ENCODE measurements around the gene MRI1. TPM values are rescaled to one million over a fixed set of nuclear protein-coding genes. Genes with fewer than 3 reads are reported as not detected.

Gene MRI1
- total RNA-seq, 4 donors from 2014 or later, result 31.2 to 51.8 (median 42.2) TPM

DNA sequence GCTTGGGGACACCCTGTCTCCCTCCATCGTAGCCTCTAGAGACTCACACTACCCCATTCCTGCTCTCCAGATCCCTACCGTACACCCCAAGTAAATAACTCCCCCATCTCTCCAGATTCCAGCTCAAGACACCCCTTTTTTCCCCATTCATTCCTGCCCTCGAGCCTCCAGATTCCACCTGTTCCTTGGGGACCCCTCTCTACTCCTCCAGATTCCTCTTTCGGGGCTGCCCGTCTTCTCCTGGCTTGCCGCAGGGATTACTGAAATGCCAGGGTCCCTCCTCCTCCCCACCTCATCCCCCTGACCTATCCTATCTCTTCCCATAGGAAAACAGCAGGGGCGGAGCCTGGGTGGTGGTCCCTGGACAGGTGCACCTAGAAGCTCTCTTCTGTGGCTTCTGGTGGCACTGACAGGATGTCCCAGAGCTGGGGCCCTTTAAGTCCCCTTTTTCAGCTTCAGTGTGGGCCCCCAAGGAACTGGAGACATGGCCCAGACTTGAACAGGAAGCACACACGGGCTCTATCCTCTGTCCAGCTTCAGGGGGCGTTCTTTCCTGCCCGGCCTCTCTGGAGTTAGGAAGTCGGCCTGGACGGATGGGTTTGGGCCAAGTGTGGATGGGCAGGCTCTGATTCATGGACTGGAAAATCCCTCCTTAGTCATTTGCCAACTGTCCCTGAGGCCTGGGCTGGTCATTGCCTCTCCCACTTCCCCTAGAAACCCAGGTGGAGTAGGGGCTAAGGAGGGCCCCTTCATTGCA is 32.2 kb downstream of the MRI1 start:
- H3K27ac ChIP-seq, result peak overlapping the region; percentile 73 to 94 (median 92)
- no peaks in the 10 kb centered on the region for H3K9me3 ChIP-seq
- peaks cover 0 to 4% of the 10 kb centered on the region in 2 donors for H3K36me3 ChIP-seq
- WGBS, 2 donors (ENCODE audit: low coverage in 1 of 2), result 1 to 5% methylated on average over 9 to 11 of the region's 12 CpGs
- TF ChIP-seq POLR2AphosphoS5 (IDR thresholded peaks at IDR 0.05) (peak; percentile 68), CTCF (IDR thresholded peaks at IDR 0.05) (peak in 1 of 4 experiments; percentile 43), EP300 (IDR thresholded peaks at IDR 0.05) (no peak), POLR2A (IDR thresholded peaks at IDR 0.05) (no peak)
- H3K4me3 ChIP-seq, result peak overlapping the region; percentile 57 to 87
- H3K4me1 ChIP-seq, result peaks cover 0 to 42% (median 12%) of the 10 kb centered on the region in 3 donors
- peak; percentile 37 for ATAC-seq
- no peaks in the 10 kb centered on the region for H3K27me3 ChIP-seq

- 66 to 80% methylated on average over 1 to 2 of the region's 4 CpGs for WGBS, 2 donors (ENCODE audit: low coverage in 1 of 2)
- Histone ChIP-seq H3K27ac (peak overlapping the region; percentile 73 to 94 (median 92)), H3K36me3 (peaks cover 0 to 6% of the 10 kb centered on the region in 2 donors), H3K9me3 (no peaks in the 10 kb centered on the region), H3K4me1 (peaks cover 0 to 42% (median 12%) of the 10 kb centered on the region in 3 donors), H3K27me3 (no peaks in the 10 kb centered on the region), H3K4me3 (peak overlapping the region in 1 of 2 donors; percentile 87)
- no peak for ATAC-seq
- TF ChIP-seq CTCF (IDR thresholded peaks at IDR 0.05) (no peak), EP300 (IDR thresholded peaks at IDR 0.05) (no peak), POLR2AphosphoS5 (IDR thresholded peaks at IDR 0.05) (no peak), POLR2A (IDR thresholded peaks at IDR 0.05) (no peak)
Measured at GRCh38 chr19:13797058-13797440, 32.7 kb downstream of the MRI1 start.

- Histone ChIP-seq H3K9me3 (no peaks in the 10 kb centered on the region), H3K27ac (peak overlapping the region in 3 of 4 donors; percentile 51 to 94 (median 92)), H3K27me3 (no peaks in the 10 kb centered on the region), H3K4me3 (no peak overlapping the region), H3K36me3 (peaks cover 0 to 6% of the 10 kb centered on the region in 2 donors), H3K4me1 (peaks cover 0 to 42% (median 12%) of the 10 kb centered on the region in 3 donors)
- ATAC-seq, result no peak
- 23 to 25% methylated on average over 5 to 6 of the region's 7 CpGs for WGBS, 2 donors (ENCODE audit: low coverage in 1 of 2)
- TF ChIP-seq CTCF (IDR thresholded peaks at IDR 0.05), result no peak
- TF ChIP-seq POLR2AphosphoS5 (IDR thresholded peaks at IDR 0.05), result no peak
- no peak for TF ChIP-seq POLR2A (IDR thresholded peaks at IDR 0.05)
- no peak for TF ChIP-seq EP300 (IDR thresholded peaks at IDR 0.05)
Measured at GRCh38 chr19:13797870-13798269, 33.5 kb downstream of the MRI1 start.

- Histone ChIP-seq H3K4me1 (peaks cover 0 to 34% (median 12%) of the 10 kb centered on the region in 3 donors), H3K9me3 (no peaks in the 10 kb centered on the region), H3K27me3 (no peaks in the 10 kb centered on the region), H3K27ac (no peak overlapping the region), H3K4me3 (no peak overlapping the region), H3K36me3 (peaks cover 0 to 7% of the 10 kb centered on the region in 2 donors)
- WGBS, 2 donors (ENCODE audit: low coverage in 1 of 2), result 90 to 100% methylated on average over 2 to 13 of the region's 22 CpGs
- no peak for ATAC-seq
- TF ChIP-seq EP300 (IDR thresholded peaks at IDR 0.05) (no peak), POLR2A (IDR thresholded peaks at IDR 0.05) (no peak), POLR2AphosphoS5 (IDR thresholded peaks at IDR 0.05) (no peak), CTCF (IDR thresholded peaks at IDR 0.05) (no peak)
Measured at GRCh38 chr19:13799669-13800068, 35.3 kb downstream of the MRI1 start.

DNA sequence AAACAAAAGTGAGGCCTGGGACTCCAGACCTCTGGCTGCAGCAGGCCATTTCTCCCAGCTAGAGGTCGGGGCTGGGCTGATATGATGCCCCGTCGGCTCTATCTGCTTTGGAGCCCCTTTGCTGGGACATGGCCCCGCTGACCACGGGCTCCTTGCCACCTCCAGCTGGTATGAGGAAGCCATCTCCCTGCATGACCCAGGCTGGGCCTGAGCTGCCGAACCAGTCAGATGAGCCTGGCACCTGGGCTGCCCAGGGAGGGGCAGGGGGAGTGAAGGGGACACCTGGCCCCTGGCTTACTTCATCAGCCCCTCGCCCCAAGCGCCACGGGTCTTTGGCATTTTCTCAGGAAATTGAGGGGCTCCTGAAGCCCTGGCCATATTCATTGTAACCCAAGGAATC is 38.7 kb downstream of the MRI1 start:
- H3K27ac ChIP-seq, result no peak overlapping the region
- 100% methylated on average over 2 of the region's 9 CpGs; no CpG with 5 or more reads in 1 of the 2 donors for WGBS, 2 donors (ENCODE audit: low coverage in 1 of 2)

More for the DNA sequence above, 38.7 kb downstream of the MRI1 start:
- peaks cover 0 to 23% of the 10 kb centered on the region in 2 donors for H3K36me3 ChIP-seq
- H3K4me1 ChIP-seq, result peaks cover 0 to 12% (median 0%) of the 10 kb centered on the region in 3 donors
- no peak for TF ChIP-seq POLR2AphosphoS5 (IDR thresholded peaks at IDR 0.05)
- no peak for TF ChIP-seq EP300 (IDR thresholded peaks at IDR 0.05)
- TF ChIP-seq CTCF (IDR thresholded peaks at IDR 0.05), result no peak
- TF ChIP-seq POLR2A (IDR thresholded peaks at IDR 0.05), result no peak
- H3K9me3 ChIP-seq, result no peaks in the 10 kb centered on the region
- no peak overlapping the region for H3K4me3 ChIP-seq
- ATAC-seq, result no peak
- H3K27me3 ChIP-seq, result no peaks in the 10 kb centered on the region
